B cell (primary cell): ENCODE measurements around the gene MEIOB. TPM values are rescaled to one million over a fixed set of nuclear protein-coding genes. Genes with fewer than 3 reads are reported as not detected.

Experiments used
- ATAC-seq: fragments of 200-7000 bp; cut with Tn5 transposase; one replicate; pipeline ENCODE4 v1.10.0; 2021; ENCODE audit warnings: low read depth, mild to moderate bottlenecking, moderate number of reproducible peaks, moderate library complexity
- CTCF ChIA-PET: fragments of 350-600 bp; sonication (Branson Sonifier 250); formaldehyde crosslinking; loops from one replicate; lab custom pipeline; 2021; ENCODE audit warnings: antibody characterized with exemption, inconsistent platforms; lab: Charles Lee
- POLR2A ChIA-PET: fragments of 350-600 bp; sonication (Branson Sonifier 250); formaldehyde crosslinking; loops from one replicate; lab custom pipeline; 2021; ENCODE audit warnings: antibody characterized with exemption; lab: Charles Lee
- DNase-seq: peaks from one replicate; pipeline ENCODE4 v3.0.0; 2013
- H2AFZ ChIP-seq: 2 replicates; pipeline ENCODE4 v1.6.1; 2012; ENCODE audit warnings: mild to moderate bottlenecking, low read depth, low read length; ENCODE audit not compliant: insufficient read depth, poor library complexity, severe bottlenecking
- H3K27ac ChIP-seq, 2 donors: 1 replicate in 1 of 2; 2 replicates in 1 of 2; pipeline ENCODE4 v1.5.1; 2012 to 2013; ENCODE audit warnings: low read length in 2 of 2, mild to moderate bottlenecking in 2 of 2, moderate library complexity in 1 of 2
- H3K27me3 ChIP-seq, 4 experiments: fragments of 200-600 bp in 1 of 4; sonication (generic) in 1 of 4; replicated peaks in 1 of 4; 1 replicate in 2 of 4; 2 replicates in 2 of 4; pipeline versions ENCODE4 v1.6.1 to v1.7.0; 2013 to 2016; ENCODE audit warnings: low read length in 3 of 4, mild to moderate bottlenecking in 2 of 4, mixed read lengths in 1 of 4, moderate library complexity in 1 of 4; ENCODE audit not compliant: insufficient read depth in 4 of 4, control insufficient read depth in 3 of 4; ENCODE audit errors: control extremely low read depth in 1 of 4
- H3K36me3 ChIP-seq, 2 experiments: replicated peaks in 1 of 2; 1 replicate in 1 of 2; 2 replicates in 1 of 2; pipeline versions ENCODE4 v1.6.1 to v1.7.1; 2013; ENCODE audit warnings: low read length in 1 of 2; ENCODE audit not compliant: insufficient read depth in 2 of 2, control insufficient read depth in 1 of 2; ENCODE audit errors: control extremely low read depth in 1 of 2, extremely low read depth in 1 of 2
- H3K4me1 ChIP-seq, 2 donors: fragments of 200-600 bp in 1 of 2; sonication (generic) in 1 of 2; 1 replicate in 1 of 2; 2 replicates in 1 of 2; pipeline versions ENCODE4 v1.5.1 to v1.6.1; 2013 to 2017; ENCODE audit warnings: low read length in 2 of 2; ENCODE audit not compliant: control insufficient read depth in 2 of 2, insufficient read depth in 2 of 2
- H3K4me2 ChIP-seq: replicated peaks from 2 replicates; pipeline ENCODE3; 2012; ENCODE audit warnings: mild to moderate bottlenecking, low read depth, low read length; ENCODE audit not compliant: poor library complexity, severe bottlenecking
- H3K4me3 ChIP-seq, 5 experiments: fragments of 200-600 bp in 1 of 5; sonication (generic) in 1 of 5; 1 replicate in 3 of 5; 2 replicates in 2 of 5; pipeline versions ENCODE4 v1.5.1 to v1.7.0; 2011 to 2016; ENCODE audit warnings: low read length in 4 of 5, mild to moderate bottlenecking in 4 of 5, low read depth in 2 of 5, control low read depth in 1 of 5, moderate library complexity in 1 of 5; ENCODE audit not compliant: insufficient read depth in 1 of 5; ENCODE audit errors: control extremely low read depth in 1 of 5, extremely low read depth in 1 of 5
- H3K79me2 ChIP-seq: fragments of 200-600 bp; sonication (generic); one replicate; pipeline ENCODE4 v1.6.0; 2016; ENCODE audit warnings: low read length; ENCODE audit not compliant: control insufficient read depth, insufficient read depth
- H3K9ac ChIP-seq: fragments of 200-600 bp; sonication (generic); 2 replicates; pipeline ENCODE4 v1.6.1; 2017; ENCODE audit warnings: mild to moderate bottlenecking, low read length, moderate library complexity
- H3K9me3 ChIP-seq, 3 donors: one replicate each; pipeline versions ENCODE4 v1.6.1 to v1.7.1; 2013; ENCODE audit warnings: low read length in 2 of 3; ENCODE audit not compliant: control insufficient read depth in 2 of 3, insufficient read depth in 1 of 3; ENCODE audit errors: control extremely low read depth in 1 of 3
- H4K20me1 ChIP-seq: 2 replicates; pipeline ENCODE4 v1.6.0; 2012; ENCODE audit warnings: mild to moderate bottlenecking, low read length; ENCODE audit not compliant: insufficient read depth, control insufficient read depth, poor library complexity, severe bottlenecking
- H3K27ac Mint-ChIP-seq: one replicate; pipeline ENCODE4 v1.8.0; 2021; ENCODE audit warnings: mixed read lengths
- H3K27me3 Mint-ChIP-seq: one replicate; pipeline ENCODE4 v1.8.0; 2021; ENCODE audit warnings: mixed read lengths
- H3K4me1 Mint-ChIP-seq: one replicate; pipeline ENCODE4 v1.8.0; 2021; ENCODE audit warnings: mixed read lengths
- H3K4me3 Mint-ChIP-seq: one replicate; pipeline ENCODE4 v1.8.0; 2021; ENCODE audit warnings: mixed read lengths
- H3K9me3 Mint-ChIP-seq: one replicate; pipeline ENCODE4 v1.8.0; 2022; ENCODE audit warnings: mixed read lengths; ENCODE audit not compliant: insufficient read depth
- EZH2 ChIP-seq: IDR thresholded peaks from 2 replicates; pipeline ENCODE4 v1.6.1; 2012; ENCODE audit warnings: borderline replicate concordance, low read depth, mild to moderate bottlenecking, moderate library complexity, low read length; ENCODE audit not compliant: insufficient read depth, poor library complexity, severe bottlenecking
- WGBS: methylation state at CpG from one replicate; pipeline ENCODE4 v1.1.5; 2013; ENCODE audit warnings: missing lambda C conversion rate; ENCODE audit not compliant: insufficient coverage; 5-methylcytosine and 5-hydroxymethylcytosine counted together
- intact Hi-C: fragments of 100-400 bp; cut with micrococcal nuclease; formaldehyde crosslinking; loops from one replicate; pipeline ENCODE4 v1.10.0; 2022
- polyA plus RNA-seq: library from polyadenylated mRNA; depleted of rRNA; stranded (reverse); fragments of >200 nt; gene quantifications from 2 replicates; pipeline ENCODE4 v1.2.3, GENCODE V29; 2012
- total RNA-seq, 2 donors: library from RNA; stranded (reverse); fragments of 120-200 nt in 1 of 2; gene quantifications; 1 replicate in 1 of 2; 2 replicates in 1 of 2; pipeline versions ENCODE4 v1.2.3 to v1.2.4, GENCODE V29; 2013 to 2022
- TF ChIP-seq, protein P1 (sequence below): fragments of 200-600 bp; IDR thresholded peaks from one replicate; pipeline ENCODE4 v1.8.0; 2022; ENCODE audit warnings: antibody characterized with exemption, mild to moderate bottlenecking

MEIOB gene
- total and polyA plus RNA-seq, 2 donors (not counting 1 experiment from before 2014, with no cell fraction given), result not detected

DNA sequence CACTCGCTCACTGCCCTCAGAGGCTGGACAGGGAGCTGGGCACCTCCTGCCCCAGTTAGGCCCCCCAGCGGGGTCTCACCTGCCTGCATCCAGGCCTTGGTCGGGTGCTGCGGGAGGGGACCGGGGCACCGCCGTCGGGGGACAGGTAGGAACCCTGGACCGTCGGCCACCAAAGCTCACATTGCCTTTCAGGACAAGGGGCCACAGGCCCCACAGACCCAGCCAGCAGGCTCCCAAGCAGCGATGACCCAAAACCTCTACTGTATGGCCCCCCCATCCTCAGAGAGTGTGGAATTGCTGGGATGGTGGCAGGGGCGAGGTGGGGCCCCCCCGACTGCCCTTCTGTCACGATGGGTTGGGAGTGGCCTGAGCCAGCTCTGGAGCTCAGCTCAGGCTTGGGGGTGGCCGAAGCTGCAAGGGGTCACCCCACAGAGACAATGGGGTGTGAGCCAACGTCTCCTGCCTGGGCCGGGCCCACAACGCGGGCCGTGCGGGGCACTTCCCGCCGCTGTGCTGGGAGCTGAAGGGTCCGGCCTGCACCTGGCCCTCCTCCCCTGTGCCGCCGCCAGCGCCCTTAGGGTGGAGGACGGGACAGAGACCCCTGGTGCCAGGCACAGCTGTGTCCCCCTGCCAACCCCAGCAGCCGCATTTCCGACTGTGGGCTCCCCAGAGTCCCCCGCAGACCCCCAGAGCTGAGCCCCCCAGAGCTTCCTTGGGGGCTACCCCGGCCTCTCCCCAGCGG, 79.0 kb downstream of the MEIOB start:
- H3K9me3 ChIP-seq, result peaks cover 0 to 12% (median 6%) of the 10 kb centered on the region in 3 donors
- H2AFZ ChIP-seq, result no peak overlapping the region
- H3K9ac ChIP-seq, result no peak overlapping the region
- POLR2A ChIA-PET, result no interaction called here
- H3K27me3 ChIP-seq, result no peaks in the 10 kb centered on the region
- DNase-seq (no peak), ATAC-seq (no peak)
- Mint-ChIP-seq H3K4me1 (no peaks in the 10 kb centered on the region), H3K27me3 (no peaks in the 10 kb centered on the region), H3K9me3 (peaks cover 2% of the 10 kb centered on the region), H3K27ac (no peak overlapping the region), H3K4me3 (no peak overlapping the region)
- H4K20me1 ChIP-seq, result peaks cover 10% of the 10 kb centered on the region
- intact Hi-C loops, result no loop called here
- H3K4me1 ChIP-seq, result no peaks in the 10 kb centered on the region
- WGBS, result 96% methylated on average over 32 of the region's 33 CpGs
- peaks cover 0 to 18% of the 10 kb centered on the region in 2 experiments for H3K36me3 ChIP-seq
- H3K4me3 ChIP-seq, result no peak overlapping the region
- CTCF ChIA-PET, result no interaction called here
- H3K27ac ChIP-seq, result no peak overlapping the region
- no peak overlapping the region for H3K4me2 ChIP-seq
- TF ChIP-seq EZH2, result no peak
- TF ChIP-seq, protein P1, sequence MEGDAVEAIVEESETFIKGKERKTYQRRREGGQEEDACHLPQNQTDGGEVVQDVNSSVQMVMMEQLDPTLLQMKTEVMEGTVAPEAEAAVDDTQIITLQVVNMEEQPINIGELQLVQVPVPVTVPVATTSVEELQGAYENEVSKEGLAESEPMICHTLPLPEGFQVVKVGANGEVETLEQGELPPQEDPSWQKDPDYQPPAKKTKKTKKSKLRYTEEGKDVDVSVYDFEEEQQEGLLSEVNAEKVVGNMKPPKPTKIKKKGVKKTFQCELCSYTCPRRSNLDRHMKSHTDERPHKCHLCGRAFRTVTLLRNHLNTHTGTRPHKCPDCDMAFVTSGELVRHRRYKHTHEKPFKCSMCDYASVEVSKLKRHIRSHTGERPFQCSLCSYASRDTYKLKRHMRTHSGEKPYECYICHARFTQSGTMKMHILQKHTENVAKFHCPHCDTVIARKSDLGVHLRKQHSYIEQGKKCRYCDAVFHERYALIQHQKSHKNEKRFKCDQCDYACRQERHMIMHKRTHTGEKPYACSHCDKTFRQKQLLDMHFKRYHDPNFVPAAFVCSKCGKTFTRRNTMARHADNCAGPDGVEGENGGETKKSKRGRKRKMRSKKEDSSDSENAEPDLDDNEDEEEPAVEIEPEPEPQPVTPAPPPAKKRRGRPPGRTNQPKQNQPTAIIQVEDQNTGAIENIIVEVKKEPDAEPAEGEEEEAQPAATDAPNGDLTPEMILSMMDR, result no peak
- peaks cover 21% of the 10 kb centered on the region for H3K79me2 ChIP-seq
